IMR-90 (cell line): ENCODE data around the gene LBH. TPM values are rescaled to one million over a fixed set of nuclear protein-coding genes. Genes with fewer than 3 reads are reported as not detected.

ENCODE experiments used
- ATAC-seq: fragments of 200-7000 bp; cut with Tn5 transposase; 2 replicates; pipeline ENCODE4 v1.9.1; 2020; ENCODE audit warnings: low read depth, mild to moderate bottlenecking, moderate library complexity
- BruUV-seq: library from RNA; stranded (reverse); fragments of 400-500 nt; replicated peaks from 2 replicates; lab custom pipeline; 2021; lab: Mats Ljungman, UMichigan
- CTCF ChIA-PET: fragments of 300-600 bp; formaldehyde crosslinking; extraction: SDS; loops from one replicate; lab custom pipeline; 2021; ENCODE audit warnings: antibody characterized with exemption; lab: Yijun Ruan, JAX
- POLR2A ChIA-PET: fragments of 300-600 bp; sonication (Branson Sonifier 250); formaldehyde crosslinking; loops from one replicate; lab custom pipeline; 2022; ENCODE audit warnings: antibody characterized with exemption; ENCODE audit not compliant: unreplicated experiment; lab: Charles Lee
- DNase-seq: peaks from one replicate; pipeline ENCODE4 v3.0.0; 2013
- H2AFZ ChIP-seq: replicated peaks from 2 replicates; pipeline ENCODE3; 2013; ENCODE audit warnings: low read length, mild to moderate bottlenecking; ENCODE audit not compliant: poor library complexity
- H2AK5ac ChIP-seq: 2 replicates; pipeline ENCODE4 v1.6.1; 2013; ENCODE audit warnings: low read depth, low read length, inconsistent platforms
- H2AK9ac ChIP-seq: replicated peaks from 2 replicates; pipeline ENCODE3; 2013; ENCODE audit warnings: mild to moderate bottlenecking, low read depth, low read length, moderate library complexity; ENCODE audit not compliant: poor library complexity
- H2BK120ac ChIP-seq: 2 replicates; pipeline ENCODE4 v1.6.1; 2013; ENCODE audit warnings: low read depth, low read length, inconsistent platforms
- H2BK15ac ChIP-seq: 3 replicates; pipeline ENCODE4 v1.6.1; 2013; ENCODE audit warnings: low read depth, low read length, inconsistent platforms
- H2BK20ac ChIP-seq: 2 replicates; pipeline ENCODE4 v1.6.1; 2013; ENCODE audit warnings: low read depth, mild to moderate bottlenecking, inconsistent platforms, low read length, moderate library complexity
- H2BK5ac ChIP-seq: 2 replicates; pipeline ENCODE4 v1.6.1; 2013; ENCODE audit warnings: mild to moderate bottlenecking, low read depth, low read length, inconsistent platforms; ENCODE audit not compliant: poor library complexity, severe bottlenecking
- H3K14ac ChIP-seq: replicated peaks from 2 replicates; pipeline ENCODE4 v1.6.1; 2013; ENCODE audit warnings: low read depth, low read length, inconsistent platforms
- H3K18ac ChIP-seq: 2 replicates; pipeline ENCODE4 v1.6.1; 2013; ENCODE audit warnings: low read depth, low read length, control low read depth
- H3K23ac ChIP-seq: 2 replicates; pipeline ENCODE4 v1.6.1; 2013; ENCODE audit warnings: low read depth, low read length, inconsistent platforms
- H3K27ac ChIP-seq: 2 replicates; pipeline ENCODE4 v1.5.1; 2013; ENCODE audit warnings: mild to moderate bottlenecking, control low read depth, low read length; ENCODE audit not compliant: insufficient read depth
- H3K27me3 ChIP-seq: 2 replicates; pipeline ENCODE4 v1.6.1; 2013; ENCODE audit warnings: low read length; ENCODE audit not compliant: control insufficient read depth, insufficient read depth
- H3K36me3 ChIP-seq: 2 replicates; pipeline ENCODE4 v1.6.1; 2013; ENCODE audit warnings: low read length, mixed read lengths; ENCODE audit not compliant: control insufficient read depth, insufficient read depth
- H3K4ac ChIP-seq: 2 replicates; pipeline ENCODE4 v1.6.1; 2013; ENCODE audit warnings: low read depth, low read length, inconsistent platforms
- H3K4me1 ChIP-seq: 2 replicates; pipeline ENCODE4 v1.6.1; 2013; ENCODE audit warnings: low read length, mixed read lengths; ENCODE audit not compliant: control insufficient read depth, insufficient read depth
- H3K4me2 ChIP-seq: 2 replicates; pipeline ENCODE4 v1.6.1; 2013; ENCODE audit warnings: low read depth, mild to moderate bottlenecking, control low read depth, low read length, moderate library complexity
- H3K4me3 ChIP-seq: 2 replicates; pipeline ENCODE4 v1.5.1; 2013; ENCODE audit warnings: low read depth, mild to moderate bottlenecking, control low read depth, low read length, moderate library complexity; ENCODE audit not compliant: insufficient read depth
- H3K56ac ChIP-seq: 2 replicates; pipeline ENCODE4 v1.6.1; 2013; ENCODE audit warnings: low read length, inconsistent platforms; ENCODE audit not compliant: insufficient read depth; ENCODE audit errors: extremely low read depth
- H3K79me1 ChIP-seq, 2 experiments: 2 replicates each; pipeline ENCODE4 v1.6.1; 2013; ENCODE audit warnings: low read length in 2 of 2, inconsistent platforms in 1 of 2, low read depth in 1 of 2
- H3K9ac ChIP-seq: 2 replicates; pipeline ENCODE4 v1.6.1; 2013; ENCODE audit warnings: low read depth, low read length, control low read depth
- H3K9me1 ChIP-seq: 2 replicates; pipeline ENCODE4 v1.6.1; 2013; ENCODE audit warnings: low read length, inconsistent platforms; ENCODE audit not compliant: insufficient read depth
- H3K9me3 ChIP-seq: 2 replicates; pipeline ENCODE4 v1.6.1; 2013; ENCODE audit warnings: low read length; ENCODE audit not compliant: control insufficient read depth, insufficient read depth
- H4K20me1 ChIP-seq: 2 replicates; pipeline ENCODE4 v1.6.1; 2013; ENCODE audit warnings: low read length, inconsistent platforms; ENCODE audit not compliant: insufficient read depth
- H4K5ac ChIP-seq: 2 replicates; pipeline ENCODE4 v1.6.1; 2013; ENCODE audit warnings: mild to moderate bottlenecking, low read depth, low read length, control low read depth
- H4K8ac ChIP-seq, 2 experiments: 2 replicates each; pipeline ENCODE4 v1.6.1; 2013; ENCODE audit warnings: low read depth in 2 of 2, low read length in 2 of 2, control low read depth in 1 of 2, inconsistent platforms in 1 of 2
- H4K91ac ChIP-seq: 2 replicates; pipeline ENCODE4 v1.6.1; 2013; ENCODE audit warnings: low read depth, low read length, inconsistent platforms; ENCODE audit not compliant: insufficient read depth
- RFX5 ChIP-seq: IDR thresholded peaks from 2 replicates; pipeline ENCODE4 v1.8.0; 2012; ENCODE audit warnings: low read depth, mild to moderate bottlenecking, low read length, moderate library complexity
- WGBS, 2 experiments: methylation state at CpG; one replicate each; pipeline versions ENCODE4 v1.1.5 to v1.1.7; 2013; ENCODE audit warnings: missing lambda C conversion rate in 2 of 2; ENCODE audit not compliant: insufficient read length in 1 of 2; ENCODE audit errors: extremely low coverage in 2 of 2; 5-methylcytosine and 5-hydroxymethylcytosine counted together
- dilution Hi-C: fragments of 300-500 bp; cut with HindIII; formaldehyde crosslinking; loops from one replicate; pipeline ENCODE4 v1.14.3; 2018; ENCODE audit warnings: low sequenced_read_pairs; ENCODE audit not compliant: unreplicated experiment
- in situ Hi-C: fragments of 300-500 bp; cut with MboI; formaldehyde crosslinking; loops from 3 replicates; pipeline ENCODE4 v1.14.3; 2019; ENCODE audit warnings: low sequenced_read_pairs, inconsistent platforms, mixed read lengths
- intact Hi-C: fragments of 100-400 bp; cut with micrococcal nuclease; formaldehyde crosslinking; loops from 2 replicates; pipeline ENCODE4 v1.10.0; 2022
- polyA plus RNA-seq, 3 experiments: library from polyadenylated mRNA; depleted of rRNA; stranded (reverse); fragments of >200 nt; gene quantifications; 2 replicates each; pipeline ENCODE4 v1.2.3, GENCODE V29; 2012; ENCODE audit warnings: low replicate concordance in 1 of 3
- total RNA-seq: library from RNA; depleted of rRNA; stranded (reverse); fragments of >200 nt; gene quantifications from 2 replicates; pipeline ENCODE4 v1.2.3, GENCODE V29; 2012

The LBH gene
- total and polyA plus RNA-seq, 2 of the 4 experiments (the other 2 are of a cell fraction), result 158 to 202 TPM

- peak overlapping the region; percentile 50 for H4K91ac ChIP-seq
- peaks cover 19% of the 10 kb centered on the region; the same call in 1 of the 2 replicates for H3K9me1 ChIP-seq
- H3K4ac ChIP-seq, result peak overlapping the region; percentile 33; the same call in 1 of the 2 replicates
- H3K4me1 ChIP-seq, result peaks cover 23% of the 10 kb centered on the region
- peak overlapping the region; percentile 40; the same call in 1 of the 2 replicates for H3K18ac ChIP-seq
- CTCF ChIA-PET, result interaction anchor here (0.8 to 1.0 kb wide), 2 partner anchors 449 to 465 kb away, joined by 3 to 5 read pairs; no protein-coding TSS in a partner anchor
- no peak for TF ChIP-seq RFX5
- H3K27ac ChIP-seq, result peak overlapping the region; percentile 26; the same call in 1 of the 2 replicates
- H3K4me2 ChIP-seq, result no peak overlapping the region
- no peak overlapping the region for H2AK9ac ChIP-seq
- H3K9ac ChIP-seq, result no peak overlapping the region
- intact Hi-C loops (no loop called here), in situ Hi-C loops (no loop called here), dilution Hi-C loops (no loop called here)
- H2AK5ac ChIP-seq, result peak overlapping the region; percentile 26; the same call in 1 of the 2 replicates
- no TSS peak for BruUV-seq
- ATAC-seq, result no peak; the same call in 1 of the 2 replicates
- no peak for DNase-seq
- H3K14ac ChIP-seq, result no peak overlapping the region
- no peak overlapping the region; the same call in 1 of the 2 replicates for H2BK120ac ChIP-seq
- 100% methylated on average over 3 of the region's 5 CpGs; no CpG with 5 or more reads in 1 of the 2 experiments for WGBS, 2 experiments
- H3K23ac ChIP-seq, result no peak overlapping the region
- POLR2A ChIA-PET, result no interaction called here
- H3K36me3 ChIP-seq, result peaks cover 30% of the 10 kb centered on the region
- peak overlapping the region; percentile 72 for H2BK5ac ChIP-seq
- no peaks in the 10 kb centered on the region for H3K27me3 ChIP-seq
- peaks cover 23 to 34% of the 10 kb centered on the region in 2 experiments; a peak in 3 of 4 replicates for H3K79me1 ChIP-seq
- peaks cover 9% of the 10 kb centered on the region for H3K9me3 ChIP-seq
- H3K56ac ChIP-seq, result no peak overlapping the region
- H2AFZ ChIP-seq, result no peak overlapping the region
- H4K5ac ChIP-seq, result peak overlapping the region; percentile 43; the same call in 1 of the 2 replicates
- 0 out of 4 replicates have a peak overlapping the region, but pooled peaks have one; percentile 3 to 36 for H4K8ac ChIP-seq
- H4K20me1 ChIP-seq, result peaks cover 24% of the 10 kb centered on the region
- no peak overlapping the region for H3K4me3 ChIP-seq
- peak overlapping the region; percentile 44; the same call in 1 of the 2 replicates for H2BK20ac ChIP-seq
- peak overlapping the region; percentile 47; the same call in 2 of the 3 replicates for H2BK15ac ChIP-seq
Observed at GRCh38 chr2:30262716-30263309, 31.5 kb downstream of the LBH start.
